ENCODE data around the gene ZNF287.

DNA sequence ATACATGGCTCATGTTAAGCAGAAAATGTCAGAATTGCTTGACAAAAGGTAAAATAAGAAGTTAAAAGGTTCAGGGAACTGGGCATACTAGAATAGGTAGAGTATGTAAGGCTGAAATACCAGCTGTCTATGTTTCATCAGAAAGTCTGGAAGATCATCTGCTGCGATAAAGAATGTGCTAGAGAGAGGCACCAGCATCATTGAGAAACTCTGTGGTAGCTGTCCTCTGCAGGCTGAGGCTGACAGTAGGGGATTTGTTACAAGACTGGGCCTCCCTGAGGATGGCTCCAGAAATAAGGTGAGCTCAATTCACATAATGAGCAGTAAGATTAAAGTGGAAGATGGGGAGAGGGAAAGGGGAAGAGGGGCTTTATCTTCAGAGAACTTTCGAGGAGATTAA lies 4.5 kb upstream of the ZNF287 start:
- TF ChIP-seq POLR2A (IDR thresholded peaks at IDR 0.05) (no peak), CTCF (IDR thresholded peaks at IDR 0.05) (no peak), EP300 (IDR thresholded peaks at IDR 0.05) (no peak), POLR2AphosphoS5 (IDR thresholded peaks at IDR 0.05) (no peak)
